Spleen (tissue), 3 donors: ENCODE measurements around the gene CRIP2.

ENCODE experiments used
- POLR2A ChIP-seq, 3 donors: fragments of 450-650 bp; IDR thresholded peaks; one replicate each; pipeline ENCODE4 v1.5.1; 2017; ENCODE audit warnings: antibody characterized with exemption in 3 of 3, mild to moderate bottlenecking in 1 of 3
- POLR2AphosphoS5 ChIP-seq, 3 donors: sonication (generic); formaldehyde crosslinking; IDR thresholded peaks; one replicate each; pipeline ENCODE4 v1.5.1; 2017; ENCODE audit warnings: antibody characterized with exemption in 3 of 3

- TF ChIP-seq POLR2AphosphoS5 (IDR thresholded peaks at IDR 0.05) (no peak), POLR2A (IDR thresholded peaks at IDR 0.05) (no peak)
Measured at GRCh38 chr14:105446971-105447370, 27.6 kb upstream of the CRIP2 start.
